H1 (cell line): ENCODE measurements around the gene ZYX. TPM values are rescaled to one million over a fixed set of nuclear protein-coding genes. Genes with fewer than 3 reads are reported as not detected.

Experiments used
- CTCF ChIA-PET: fragments of 300-600 bp; sonication (Branson Sonifier 250); formaldehyde crosslinking; loops from one replicate; lab custom pipeline; 2021; ENCODE audit not compliant: partially characterized antibody; lab: Charles Lee
- POLR2A ChIA-PET: fragments of 300-600 bp; sonication (Branson Sonifier 250); formaldehyde crosslinking; loops from one replicate; lab custom pipeline; 2021; ENCODE audit warnings: inconsistent platforms; ENCODE audit not compliant: partially characterized antibody; lab: Charles Lee
- DNase-seq, 2 experiments: peaks; one replicate each; pipeline versions ENCODE4 v3.0.0 to v3.0.0-alpha.2; 2010 to 2022; ENCODE audit warnings: low spot score in 2 of 2, low read depth in 1 of 2, mixed read lengths in 1 of 2
- FAIRE-seq: peaks from 2 replicates; lab custom pipeline; 2011; peaks lifted over from hg19 to GRCh38; lab: Jason Lieb, UNC
- H2AFZ ChIP-seq: 2 replicates; pipeline ENCODE4 v1.8.1; 2012; ENCODE audit warnings: low read length, inconsistent platforms
- H2AK5ac ChIP-seq: 2 replicates; pipeline ENCODE4 v1.6.1; 2013; ENCODE audit warnings: low read depth, low read length
- H2BK120ac ChIP-seq: replicated peaks from 2 replicates; pipeline ENCODE3; 2013; ENCODE audit warnings: low read depth, low read length, inconsistent platforms
- H2BK12ac ChIP-seq: 2 replicates; pipeline ENCODE4 v1.6.1; 2013; ENCODE audit warnings: low read depth, low read length
- H2BK15ac ChIP-seq: 2 replicates; pipeline ENCODE4 v1.6.1; 2013; ENCODE audit warnings: low read length
- H2BK20ac ChIP-seq: 2 replicates; pipeline ENCODE4 v1.6.1; 2013; ENCODE audit warnings: low read length
- H2BK5ac ChIP-seq: 2 replicates; pipeline ENCODE4 v1.6.1; 2013; ENCODE audit warnings: low read depth, low read length
- H3K14ac ChIP-seq: 2 replicates; pipeline ENCODE4 v1.6.1; 2013; ENCODE audit warnings: inconsistent platforms; ENCODE audit not compliant: insufficient read length
- H3K18ac ChIP-seq: 2 replicates; pipeline ENCODE4 v1.6.1; 2013; ENCODE audit warnings: low read length; ENCODE audit errors: extremely low read depth
- H3K23ac ChIP-seq: 2 replicates; pipeline ENCODE4 v1.6.1; 2013; ENCODE audit warnings: inconsistent platforms; ENCODE audit not compliant: insufficient read length
- H3K23me2 ChIP-seq: 2 replicates; pipeline ENCODE4 v1.6.1; 2013; ENCODE audit warnings: low read depth, low read length
- H3K27ac ChIP-seq: 2 replicates; pipeline ENCODE4 v1.6.1; 2011; ENCODE audit warnings: low read depth, low read length, inconsistent platforms
- H3K27me3 ChIP-seq, 4 experiments: replicated peaks in 1 of 4; 1 replicate in 1 of 4; 2 replicates in 3 of 4; pipeline versions ENCODE4 v1.6.1 to v1.8.1; 2011 to 2013; ENCODE audit warnings: low read length in 3 of 4, mild to moderate bottlenecking in 3 of 4, inconsistent platforms in 2 of 4, mixed read lengths in 2 of 4, moderate library complexity in 1 of 4; ENCODE audit not compliant: control insufficient read depth in 3 of 4, insufficient read depth in 3 of 4; ENCODE audit errors: extremely low read depth in 1 of 4
- H3K36me3 ChIP-seq, 4 experiments: 2 replicates each; pipeline versions ENCODE4 v1.6.1 to v1.8.1; 2011 to 2013; ENCODE audit warnings: mild to moderate bottlenecking in 4 of 4, low read length in 3 of 4, moderate library complexity in 2 of 4, control low read depth in 1 of 4, inconsistent platforms in 1 of 4; ENCODE audit not compliant: insufficient read depth in 4 of 4, control insufficient read depth in 2 of 4
- H3K4ac ChIP-seq: replicated peaks from 2 replicates; pipeline ENCODE3; 2013; ENCODE audit warnings: low read length, low read depth, mixed read lengths, inconsistent platforms; ENCODE audit not compliant: insufficient read length
- H3K4me1 ChIP-seq, 4 experiments: replicated peaks in 1 of 4; 1 replicate in 1 of 4; 2 replicates in 3 of 4; pipeline versions ENCODE4 v1.6.1 to v1.8.1; 2011 to 2013; ENCODE audit warnings: low read length in 3 of 4, inconsistent platforms in 2 of 4, mixed read lengths in 1 of 4; ENCODE audit not compliant: insufficient read depth in 4 of 4, control insufficient read depth in 3 of 4
- H3K4me2 ChIP-seq, 2 experiments: 2 replicates each; pipeline versions ENCODE4 v1.6.1 to v1.8.1; 2011 to 2013; ENCODE audit warnings: low read depth in 2 of 2, low read length in 2 of 2, control low read depth in 1 of 2, inconsistent platforms in 1 of 2, mild to moderate bottlenecking in 1 of 2; ENCODE audit not compliant: insufficient read depth in 1 of 2
- H3K4me3 ChIP-seq, 4 experiments: fragments of 200-600, 300-600 bp in 1 of 4; sonication (generic), shearing (Covaris generic), sonication (Bioruptor Twin) in 1 of 4; 2 replicates each; pipeline versions ENCODE4 v1.5.1 to v1.8.1; 2011 to 2016; ENCODE audit warnings: low read length in 4 of 4, low read depth in 3 of 4, control low read depth in 2 of 4, inconsistent platforms in 2 of 4, mild to moderate bottlenecking in 2 of 4, mixed read lengths in 1 of 4, moderate library complexity in 1 of 4; ENCODE audit not compliant: insufficient read depth in 2 of 4; ENCODE audit errors: extremely low read depth in 1 of 4
- H3K56ac ChIP-seq: replicated peaks from 2 replicates; pipeline ENCODE3; 2013; ENCODE audit warnings: low read depth, mild to moderate bottlenecking, mixed read lengths, low read length, inconsistent platforms; ENCODE audit not compliant: insufficient read length
- H3K79me1 ChIP-seq: 2 replicates; pipeline ENCODE4 v1.6.1; 2013; ENCODE audit warnings: low read depth, low read length, control low read depth
- H3K79me2 ChIP-seq, 2 experiments: 2 replicates each; pipeline versions ENCODE4 v1.6.1 to v1.8.1; 2012 to 2013; ENCODE audit warnings: low read length in 2 of 2, mild to moderate bottlenecking in 2 of 2, inconsistent platforms in 1 of 2; ENCODE audit not compliant: insufficient read depth in 2 of 2, control insufficient read depth in 1 of 2
- H3K9ac ChIP-seq, 4 experiments: replicated peaks in 1 of 4; 1 replicate in 1 of 4; 2 replicates in 3 of 4; pipeline versions ENCODE4 v1.6.1 to v1.8.1; 2011 to 2013; ENCODE audit warnings: low read depth in 3 of 4, low read length in 3 of 4, control low read depth in 2 of 4, mild to moderate bottlenecking in 2 of 4, moderate library complexity in 2 of 4, inconsistent platforms in 1 of 4; ENCODE audit errors: extremely low read depth in 1 of 4
- H3K9me3 ChIP-seq, 2 experiments: 2 replicates each; pipeline versions ENCODE4 v1.6.1 to v1.8.1; 2012 to 2013; ENCODE audit warnings: mild to moderate bottlenecking in 2 of 2, moderate library complexity in 2 of 2, control low read depth in 1 of 2, inconsistent platforms in 1 of 2, low read depth in 1 of 2, low read length in 1 of 2, mixed read lengths in 1 of 2; ENCODE audit not compliant: insufficient read depth in 2 of 2
- H4K20me1 ChIP-seq, 2 experiments: replicated peaks in 1 of 2; 2 replicates each; pipeline versions ENCODE3 to v1.8.1; 2011 to 2013; ENCODE audit warnings: inconsistent platforms in 2 of 2, low read length in 2 of 2, mild to moderate bottlenecking in 1 of 2; ENCODE audit not compliant: insufficient read depth in 2 of 2, control insufficient read depth in 1 of 2
- H4K5ac ChIP-seq: 2 replicates; pipeline ENCODE4 v1.6.1; 2013; ENCODE audit warnings: low read length, low read depth, mixed read lengths, inconsistent platforms; ENCODE audit not compliant: insufficient read length
- H4K8ac ChIP-seq: 2 replicates; pipeline ENCODE4 v1.8.0; 2013; ENCODE audit warnings: mild to moderate bottlenecking, moderate library complexity, low read length, inconsistent platforms; ENCODE audit not compliant: insufficient read depth; ENCODE audit errors: extremely low read depth
- H4K91ac ChIP-seq: replicated peaks from 2 replicates; pipeline ENCODE3; 2013; ENCODE audit warnings: low read length, mixed read lengths, inconsistent platforms; ENCODE audit not compliant: insufficient read length
- CTCF ChIP-seq, 3 experiments: IDR thresholded peaks; 1 replicate in 2 of 3; 2 replicates in 1 of 3; pipeline versions ENCODE4 v1.5.1 to v1.6.1; 2011; ENCODE audit warnings: low read length in 3 of 3, mild to moderate bottlenecking in 3 of 3, inconsistent platforms in 2 of 3, low read depth in 1 of 3, moderate library complexity in 1 of 3; ENCODE audit not compliant: insufficient read depth in 1 of 3; ENCODE audit errors: control extremely low read depth in 1 of 3
- JUN ChIP-seq: IDR thresholded peaks from 2 replicates; pipeline ENCODE4 v1.6.1; 2011; ENCODE audit warnings: low read depth, mild to moderate bottlenecking, improper control_type of control experiment, low read length
- POLR2A ChIP-seq, 2 experiments: IDR thresholded peaks; 1 replicate in 1 of 2; 2 replicates in 1 of 2; pipeline ENCODE4 v1.6.1; 2011; ENCODE audit warnings: low read depth in 2 of 2, low read length in 2 of 2, mild to moderate bottlenecking in 2 of 2; ENCODE audit errors: control extremely low read depth in 1 of 2
- POLR2AphosphoS5 ChIP-seq: IDR thresholded peaks from 2 replicates; pipeline ENCODE4 v1.6.1; 2011; ENCODE audit warnings: low read depth, low read length
- USF2 ChIP-seq: IDR thresholded peaks from 2 replicates; pipeline ENCODE4 v1.6.1; 2011; ENCODE audit warnings: low read length, improper control_type of control experiment
- WGBS, 2 experiments: shearing (Covaris generic) in 1 of 2; methylation state at CpG; one replicate each; pipeline versions ENCODE4 v1.1.6 to v1.1.7; 2013 to 2015; ENCODE audit warnings: low lambda C conversion rate in 2 of 2, mixed read lengths in 2 of 2, inconsistent platforms in 1 of 2, low coverage in 1 of 2, missing lambda C conversion rate in 1 of 2; ENCODE audit not compliant: insufficient replicate concordance in 2 of 2, insufficient coverage in 1 of 2, insufficient read length in 1 of 2; ENCODE audit errors: extremely low coverage in 1 of 2, missing lambda C conversion rate in 1 of 2; 5-methylcytosine and 5-hydroxymethylcytosine counted together
- polyA plus RNA-seq, 7 experiments: library from polyadenylated mRNA; depleted of rRNA in 3 of 7; stranded (reverse) in 5 of 7; unstranded in 2 of 7; fragments of >200 nt in 5 of 7; fragments of 200-250 nt in 2 of 7; gene quantifications; 1 replicate in 5 of 7; 2 replicates in 1 of 7; 4 replicates in 1 of 7; pipeline versions ENCODE4 v1.2.1 to v1.2.3, GENCODE V29; 2011 to 2013; ENCODE audit warnings: missing spikeins in 2 of 7, mixed read lengths in 2 of 7
- total RNA-seq: library from RNA; stranded (reverse); fragmentation: NEBNext Ultra II Directional; extraction: Animal tissue kit (Norgen Biotek cat#: 25700); gene quantifications from 2 replicates; pipeline ENCODE4 v1.2.1, GENCODE V29; 2021

ZYX gene
- total and polyA plus RNA-seq, 2 of the 8 experiments (the other 6 are each of a cell fraction or from before 2014, with no cell fraction given) = 40.6 to 159 TPM

GRCh38 chr7:143388491-143389101 lies 7.5 kb downstream of the ZYX start:
- Histone ChIP-seq H3K18ac (no peak overlapping the region), H3K9me3 (no peaks in the 10 kb centered on the region), H2AFZ (no peak overlapping the region), H3K27ac (no peak overlapping the region), H3K23ac (no peak overlapping the region), H2BK120ac (no peak overlapping the region), H3K23me2 (peaks cover 4% of the 10 kb centered on the region; the same call in 1 of the 2 replicates), H4K8ac (no peak overlapping the region; the same call in 1 of the 2 replicates), H3K4ac (no peak overlapping the region), H3K79me1 (peaks cover 24% of the 10 kb centered on the region), H4K20me1 (peaks cover 46 to 62% of the 10 kb centered on the region in 2 experiments), H2AK5ac (no peak overlapping the region), H3K27me3 (no peaks in the 10 kb centered on the region), H2BK5ac (no peak overlapping the region), H3K4me3 (no peak overlapping the region), H2BK20ac (no peak overlapping the region), H4K5ac (no peak overlapping the region), H3K4me2 (no peak overlapping the region), H3K56ac (no peak overlapping the region), H4K91ac (no peak overlapping the region), H3K14ac (no peak overlapping the region), H3K4me1 (peaks cover 0 to 6% (median under 1%) of the 10 kb centered on the region in 4 experiments; a peak in 4 of 7 replicates), H3K36me3 (peaks cover 24 to 77% (median 56%) of the 10 kb centered on the region in 4 experiments), H3K79me2 (peaks cover 2 to 26% of the 10 kb centered on the region in 2 experiments; a peak in 3 of 4 replicates), H3K9ac (no peak overlapping the region), H2BK15ac (no peak overlapping the region), H2BK12ac (no peak overlapping the region)
- ChIA-PET POLR2A (interaction anchor here (0.5 to 25.2 kb wide), 14 partner anchors 7 to 535 kb away, joined by 3 to 518 read pairs (median 8); partner anchors contain the start of genes EPHA1, FAM131B and ZYX), CTCF (interaction anchor here (0.6 to 23.5 kb wide), 27 partner anchors 9 to 127 kb away, joined by 3 to 359 read pairs (median 5); partner anchors contain the start of genes CLCN1, EPHA1 and ZYX)
- FAIRE-seq (no peak), DNase-seq (peak in 1 of 2 experiments; percentile 60)
- 94% methylated on average over 28 of the region's 28 CpGs; no CpG with 5 or more reads in 1 of the 2 experiments for WGBS, 2 experiments
- TF ChIP-seq USF2 (peak; percentile 7; the same call in 1 of the 2 replicates), CTCF (IDR thresholded peaks at IDR 0.05; ENCODE audit: control extremely low read depth in 1 of 3, insufficient read depth in 1 of 3, low read depth in 1 of 3, low read length in 3 of 3) (peak in 2 of 3 experiments; percentile 32 to 41; a peak in 2 of 4 replicates), JUN (no peak), POLR2A (IDR thresholded peaks at IDR 0.05; ENCODE audit: control extremely low read depth in 1 of 2, low read depth in 2 of 2, low read length in 2 of 2) (peak in 1 of 2 experiments; percentile 44; a peak in 1 of 3 replicates), POLR2AphosphoS5 (peak; percentile 52)
